GM12891 (cell line): ENCODE results near the gene RSPH6A.

ENCODE experiments used
- PAX5 ChIP-seq: IDR thresholded peaks from 2 replicates; pipeline ENCODE4 v1.6.1; 2011; ENCODE audit warnings: low read length, moderate library complexity, mild to moderate bottlenecking; ENCODE audit not compliant: insufficient read depth, severe bottlenecking
- POLR2A ChIP-seq: IDR thresholded peaks from 2 replicates; pipeline ENCODE4 v1.6.1; 2011; ENCODE audit warnings: low read depth, low read length, control low read depth
- POLR2AphosphoS5 ChIP-seq: IDR thresholded peaks from 2 replicates; pipeline ENCODE4 v1.6.1; 2011; ENCODE audit warnings: low read depth, low read length, control low read depth
- POU2F2 ChIP-seq: IDR thresholded peaks from 2 replicates; pipeline ENCODE4 v1.6.1; 2011; ENCODE audit warnings: low read depth, mild to moderate bottlenecking, control low read depth, low read length, moderate library complexity
- TAF1 ChIP-seq: IDR thresholded peaks from 2 replicates; pipeline ENCODE4 v1.6.1; 2011; ENCODE audit warnings: low read depth, low read length, control low read depth

GRCh38 chr19:45821103-45821521, 6.0 kb upstream of the RSPH6A start:
- TF ChIP-seq TAF1, result no peak
- no peak for TF ChIP-seq POLR2AphosphoS5
- no peak for TF ChIP-seq POLR2A
- no peak for TF ChIP-seq PAX5
- no peak for TF ChIP-seq POU2F2
